Mucosa of descending colon (tissue), 3 donors: ENCODE measurements around the gene FTO. TPM values are rescaled to one million over a fixed set of nuclear protein-coding genes. Genes with fewer than 3 reads are reported as not detected.

Source experiments
- ATAC-seq: fragments of 200-7000 bp; cut with Tn5 transposase; one replicate; pipeline ENCODE4 v1.9.1; 2020; ENCODE audit warnings: mild to moderate bottlenecking, moderate library complexity
- DNase-seq, 3 donors: peaks; one replicate each; pipeline ENCODE4 v3.0.0-alpha.2; 2020
- H3K36me3 ChIP-seq: fragments of 200-600 bp; one replicate; pipeline ENCODE4 v1.8.0; 2021; ENCODE audit warnings: low read depth, mild to moderate bottlenecking
- H3K4me1 ChIP-seq: fragments of 200-600 bp; one replicate; pipeline ENCODE4 v1.8.0; 2021; ENCODE audit warnings: low read depth, mild to moderate bottlenecking
- H3K4me3 ChIP-seq: fragments of 200-600 bp; one replicate; pipeline ENCODE4 v1.8.0; 2021; ENCODE audit warnings: mild to moderate bottlenecking
- H3K9me3 ChIP-seq: fragments of 200-600 bp; one replicate; pipeline ENCODE4 v1.8.0; 2021; ENCODE audit warnings: mild to moderate bottlenecking
- CTCF ChIP-seq: fragments of 200-600 bp; IDR thresholded peaks from one replicate; pipeline ENCODE4 v1.8.0; 2022; ENCODE audit warnings: antibody characterized with exemption, mild to moderate bottlenecking
- intact Hi-C, 2 donors: fragments of 100-400 bp; cut with DNase I in 1 of 2; cut with micrococcal nuclease in 1 of 2; formaldehyde crosslinking; loops; one replicate each; pipeline versions ENCODE4 v1.11.0 to v1.11.1; 2022; cut with DNase I, micrococcal nuclease
- total RNA-seq, 3 donors: library from RNA; stranded (reverse); fragmentation: NEBNext Ultra II Directional in 2 of 3; extraction: Animal tissue kit (Norgen Biotek cat#: 25700) in 2 of 3; gene quantifications; one replicate each; pipeline versions ENCODE4 v1.2.1 to v1.2.4, GENCODE V29; 2021 to 2023
- donor health status: DM: no; HTN: no; CAD: no; lungs with moderate emphysema.
- donor health status: DM: no; HTN: no; CAD: no.
- donor health status: DM: no; HTN: yes; CAD: no.

The FTO gene
- total RNA-seq, 3 donors from 2014 or later: 38.0 to 81.7 (median 39.1) TPM

DNA sequence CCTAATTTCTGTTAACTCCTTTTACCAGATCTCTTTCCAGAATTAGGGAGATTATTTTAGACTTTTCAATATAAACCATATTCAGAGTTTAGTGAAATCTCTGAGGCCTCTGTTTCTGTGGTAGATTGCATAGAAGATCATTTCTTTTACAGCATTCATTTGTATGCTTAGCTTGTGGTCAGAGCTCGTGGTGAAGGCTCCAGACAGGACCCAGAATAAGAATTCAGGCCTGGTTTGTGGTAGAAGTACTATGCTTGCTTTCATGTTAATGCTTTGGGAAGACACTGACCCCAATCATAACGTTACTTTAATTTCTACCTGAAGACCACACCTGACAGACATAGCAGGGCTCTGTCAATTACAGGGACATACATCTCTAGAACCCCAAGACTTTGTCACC, 258.1 kb downstream of the FTO start:
- Histone ChIP-seq H3K4me3 (no peak overlapping the region), H3K4me1 (no peaks in the 10 kb centered on the region), H3K9me3 (no peaks in the 10 kb centered on the region), H3K36me3 (no peaks in the 10 kb centered on the region)
- intact Hi-C loops: no loop called here
- ATAC-seq: no peak
- no peak for TF ChIP-seq CTCF
- DNase-seq: no peak

DNA sequence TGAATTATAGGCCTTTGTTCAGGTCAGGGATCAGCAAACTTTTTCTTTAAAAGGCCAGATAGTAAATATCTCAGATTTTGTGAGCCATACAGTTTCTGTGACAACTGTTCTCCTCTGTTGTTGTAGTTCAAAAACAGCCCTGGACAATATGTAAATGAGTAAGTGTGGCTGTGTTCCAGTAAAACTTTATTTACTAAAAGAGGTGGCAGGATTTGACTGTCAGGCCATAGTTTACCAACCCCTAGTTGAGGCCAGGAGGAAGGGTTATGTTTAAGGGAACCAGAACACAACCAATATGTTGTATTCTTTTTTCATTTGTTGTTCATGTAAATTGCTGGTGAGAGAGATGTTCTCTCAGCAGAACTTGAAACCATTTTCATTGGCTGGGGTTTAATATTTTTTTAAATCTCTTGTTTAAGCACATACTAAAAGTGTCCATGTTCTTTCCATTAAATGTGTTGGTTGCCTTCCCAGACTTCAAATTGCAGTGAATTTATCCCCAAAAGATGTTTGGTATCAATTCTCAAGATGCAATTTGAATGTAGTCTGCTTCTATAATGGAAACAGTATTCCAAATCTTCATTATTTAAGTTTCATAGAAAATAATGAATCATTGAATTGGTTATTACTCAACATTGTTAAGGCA, 260.3 kb downstream of the FTO start:
- intact Hi-C loops: no loop called here
- Histone ChIP-seq H3K9me3 (no peaks in the 10 kb centered on the region), H3K4me3 (no peak overlapping the region), H3K36me3 (no peaks in the 10 kb centered on the region), H3K4me1 (no peaks in the 10 kb centered on the region)
- ATAC-seq (no peak), DNase-seq (no peak)
- TF ChIP-seq CTCF: no peak

DNA sequence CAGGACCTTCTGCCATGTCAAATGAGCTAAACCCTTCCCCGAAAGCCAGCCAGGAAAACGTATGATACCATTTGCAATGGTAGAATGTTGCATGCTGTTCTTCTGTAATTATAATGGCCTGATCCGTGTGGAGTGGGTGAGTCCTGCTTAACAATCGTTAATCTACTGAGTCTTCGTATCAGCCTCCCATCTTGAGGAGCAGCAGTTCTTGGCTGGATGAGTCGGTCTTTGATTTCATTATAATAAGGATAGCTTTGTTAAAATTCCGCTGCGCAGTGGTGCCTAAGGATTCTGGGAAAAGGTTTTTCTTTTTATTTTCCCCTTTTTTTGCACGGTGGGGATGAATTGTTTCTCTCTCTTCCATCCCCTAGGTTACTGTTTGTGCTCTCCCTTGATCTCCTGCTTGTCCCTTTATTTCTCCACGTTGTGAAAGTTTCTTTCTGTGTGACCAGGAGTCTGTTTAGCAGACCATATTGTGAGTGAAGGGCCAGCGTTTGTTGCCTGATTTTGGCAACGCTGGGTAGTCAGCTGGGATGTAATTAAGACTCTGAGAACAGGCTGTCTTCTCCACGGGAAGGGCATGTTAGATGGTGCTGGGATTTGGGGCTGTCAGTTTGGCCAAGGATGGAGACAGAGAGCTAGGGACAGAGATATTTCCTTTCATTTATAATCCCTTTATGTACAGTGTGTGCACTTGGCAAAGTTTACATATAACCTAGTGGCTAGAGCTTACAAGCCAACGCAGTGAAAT, 263.0 kb downstream of the FTO start:
- Histone ChIP-seq H3K9me3 (no peaks in the 10 kb centered on the region), H3K4me1 (no peaks in the 10 kb centered on the region), H3K36me3 (no peaks in the 10 kb centered on the region), H3K4me3 (no peak overlapping the region)
- no peak for ATAC-seq
- no peak for TF ChIP-seq CTCF
- intact Hi-C loops: no loop called here
- DNase-seq: no peak

DNA sequence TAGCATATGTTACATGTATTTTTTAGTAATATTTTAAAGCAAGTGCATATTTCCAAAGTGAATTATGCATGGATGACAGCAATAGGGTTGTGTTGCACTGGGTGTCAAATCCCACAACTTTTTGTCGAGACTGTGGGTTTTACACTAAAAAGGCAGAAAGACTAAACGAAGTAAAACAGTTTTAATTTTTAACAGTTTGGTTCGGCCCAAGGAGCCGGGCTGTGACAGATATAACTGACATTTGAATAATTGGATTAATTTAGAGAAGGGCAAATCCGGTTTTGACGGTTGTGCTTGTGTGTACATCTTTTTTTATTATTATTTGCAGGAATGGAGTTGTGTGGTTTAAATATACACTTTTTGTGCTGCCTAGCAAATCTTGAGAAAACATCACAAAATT, 263.6 kb downstream of the FTO start:
- no peak overlapping the region for H3K4me3 ChIP-seq

DNA sequence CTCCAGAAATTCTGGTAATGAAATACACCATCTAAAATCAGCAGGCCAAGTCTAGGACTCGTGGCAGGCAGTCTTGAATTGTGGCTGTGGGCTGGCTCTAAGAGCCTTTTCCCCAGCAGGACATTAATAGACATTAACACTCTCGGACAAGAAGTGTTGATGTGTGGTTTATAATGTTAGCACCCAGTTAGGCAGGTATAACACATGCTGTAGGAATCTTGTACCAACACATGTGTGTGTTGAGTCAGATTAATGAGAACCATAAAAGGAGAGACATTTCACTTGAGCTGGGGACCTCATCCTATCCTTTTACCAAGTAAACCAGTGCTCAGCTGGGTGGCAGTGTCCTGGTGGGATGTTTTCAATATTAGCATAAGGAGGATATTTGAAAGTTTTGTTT, 264.5 kb downstream of the FTO start:
- DNase-seq: no peak
- no peak for TF ChIP-seq CTCF
- no peaks in the 10 kb centered on the region for H3K4me1 ChIP-seq
- no peak overlapping the region for H3K4me3 ChIP-seq
- ATAC-seq: no peak
- intact Hi-C loops: no loop called here
- no peaks in the 10 kb centered on the region for H3K9me3 ChIP-seq
- no peaks in the 10 kb centered on the region for H3K36me3 ChIP-seq

More for the DNA sequence above, 263.6 kb downstream of the FTO start:
- no peaks in the 10 kb centered on the region for H3K9me3 ChIP-seq
- TF ChIP-seq CTCF: no peak
- no peaks in the 10 kb centered on the region for H3K36me3 ChIP-seq
- no peaks in the 10 kb centered on the region for H3K4me1 ChIP-seq
- intact Hi-C loops: no loop called here
- DNase-seq (no peak), ATAC-seq (no peak)
